ENCODE measurements around the gene FBXL7. TPM values are rescaled to one million over a fixed set of nuclear protein-coding genes. Genes with fewer than 3 reads are reported as not detected.

FBXL7 gene
- total RNA-seq, 1 donor from 2014 or later, result 13.3 TPM

DNA sequence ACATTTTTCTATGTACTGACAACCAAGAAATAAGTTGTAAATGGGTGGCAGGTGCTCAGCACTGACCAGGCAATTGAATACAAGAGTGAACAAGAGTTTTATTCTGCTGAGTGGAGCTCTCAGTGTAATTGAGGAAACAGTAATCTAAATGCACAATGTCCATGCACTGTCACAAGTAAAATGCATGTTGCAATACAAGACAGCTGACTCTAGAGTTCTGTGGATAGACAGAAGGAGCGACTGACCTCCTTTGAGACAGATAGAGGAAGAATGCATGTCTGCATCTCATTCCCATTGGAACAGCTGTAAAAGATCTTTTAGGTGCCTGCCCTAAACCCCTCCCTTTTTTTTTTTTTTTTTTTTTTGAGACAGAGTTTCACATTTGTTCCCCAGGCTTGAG lies 299.0 kb downstream of the FBXL7 start:
- ATAC-seq (no peak), DNase-seq (no peak)

DNA sequence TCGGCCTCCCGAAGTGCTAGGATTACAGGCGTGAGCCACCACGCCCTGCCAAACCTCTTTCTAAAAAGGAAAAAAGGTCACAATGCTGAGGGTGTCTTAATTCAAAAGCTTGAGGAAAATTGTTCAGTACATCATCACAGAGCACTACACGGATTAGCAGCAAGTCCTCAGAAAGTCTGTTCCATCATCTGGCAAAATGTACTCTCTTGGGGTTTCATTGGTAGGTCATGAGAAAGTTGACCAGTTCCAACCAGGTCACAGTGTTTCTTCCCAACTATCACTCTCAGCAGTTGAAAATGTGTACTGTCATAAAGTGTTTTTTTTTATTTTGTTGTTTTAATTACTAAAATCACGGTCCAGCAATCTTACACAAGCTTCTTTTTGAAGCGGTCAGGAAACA lies 299.6 kb downstream of the FBXL7 start:
- ATAC-seq, result no peak

More for the DNA sequence above, 299.0 kb downstream of the FBXL7 start:
- Histone ChIP-seq H3K27me3 (no peaks in the 10 kb centered on the region), H3K36me3 (no peaks in the 10 kb centered on the region), H3K4me3 (no peak overlapping the region), H3K27ac (no peak overlapping the region), H3K9me3 (no peaks in the 10 kb centered on the region), H3K4me1 (peaks cover 15% of the 10 kb centered on the region)
- intact Hi-C loops (cut with DNase I), result no loop called here
- no peak for TF ChIP-seq CTCF (IDR thresholded peaks at IDR 0.05)

DNA sequence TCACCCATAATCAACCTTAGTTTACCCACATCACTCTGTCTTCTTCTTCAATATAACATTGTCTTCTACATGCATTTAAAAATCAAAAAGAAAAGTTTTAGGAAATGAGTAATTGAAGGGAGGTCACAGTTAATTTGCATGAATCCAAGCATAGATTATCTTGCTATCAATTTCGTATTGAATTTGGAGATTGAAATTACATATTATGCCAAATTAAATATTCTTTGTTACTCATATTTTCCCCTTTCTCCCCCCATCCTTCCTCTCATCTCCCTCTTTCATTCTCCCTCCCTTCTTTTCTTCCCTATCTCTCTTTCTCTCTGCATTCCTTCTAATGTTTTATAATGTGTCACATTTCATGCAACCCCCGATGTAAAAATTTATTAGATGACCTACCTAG lies 303.3 kb downstream of the FBXL7 start:
- Histone ChIP-seq H3K4me3 (no peak overlapping the region), H3K9me3 (no peaks in the 10 kb centered on the region), H3K36me3 (no peaks in the 10 kb centered on the region), H3K4me1 (peaks cover 3% of the 10 kb centered on the region), H3K27ac (no peak overlapping the region), H3K27me3 (no peaks in the 10 kb centered on the region)
- no peak for ATAC-seq
- TF ChIP-seq CTCF (IDR thresholded peaks at IDR 0.05), result no peak
- intact Hi-C loops (cut with DNase I), result no loop called here
- DNase-seq, result no peak

More for the DNA sequence above, 299.6 kb downstream of the FBXL7 start:
- Histone ChIP-seq H3K4me3 (no peak overlapping the region), H3K27me3 (no peaks in the 10 kb centered on the region), H3K9me3 (no peaks in the 10 kb centered on the region), H3K36me3 (no peaks in the 10 kb centered on the region), H3K27ac (no peak overlapping the region), H3K4me1 (peaks cover 15% of the 10 kb centered on the region)
- DNase-seq, result no peak
- intact Hi-C loops (cut with DNase I), result no loop called here
- TF ChIP-seq CTCF (IDR thresholded peaks at IDR 0.05), result no peak

- ATAC-seq, result no peak
- intact Hi-C loops (cut with DNase I), result no loop called here
- Histone ChIP-seq H3K4me3 (no peak overlapping the region), H3K27ac (no peak overlapping the region), H3K27me3 (no peaks in the 10 kb centered on the region), H3K9me3 (no peaks in the 10 kb centered on the region), H3K4me1 (no peaks in the 10 kb centered on the region), H3K36me3 (no peaks in the 10 kb centered on the region)
- no peak for TF ChIP-seq CTCF (IDR thresholded peaks at IDR 0.05)
- no peak for DNase-seq
These were observed 306.6 kb downstream of the FBXL7 start for GRCh38 chr5:15806613-15807012.

- intact Hi-C loops (cut with DNase I), result no loop called here
- no peak for TF ChIP-seq CTCF (IDR thresholded peaks at IDR 0.05)
- no peaks in the 10 kb centered on the region for H3K9me3 ChIP-seq
- H3K4me3 ChIP-seq, result no peak overlapping the region
- H3K4me1 ChIP-seq, result no peaks in the 10 kb centered on the region
- no peaks in the 10 kb centered on the region for H3K27me3 ChIP-seq
- no peak for DNase-seq
- no peaks in the 10 kb centered on the region for H3K36me3 ChIP-seq
- H3K27ac ChIP-seq, result no peak overlapping the region
- peak; percentile 32 for ATAC-seq
These were observed 307.3 kb downstream of the FBXL7 start for GRCh38 chr5:15807248-15807647.

DNA sequence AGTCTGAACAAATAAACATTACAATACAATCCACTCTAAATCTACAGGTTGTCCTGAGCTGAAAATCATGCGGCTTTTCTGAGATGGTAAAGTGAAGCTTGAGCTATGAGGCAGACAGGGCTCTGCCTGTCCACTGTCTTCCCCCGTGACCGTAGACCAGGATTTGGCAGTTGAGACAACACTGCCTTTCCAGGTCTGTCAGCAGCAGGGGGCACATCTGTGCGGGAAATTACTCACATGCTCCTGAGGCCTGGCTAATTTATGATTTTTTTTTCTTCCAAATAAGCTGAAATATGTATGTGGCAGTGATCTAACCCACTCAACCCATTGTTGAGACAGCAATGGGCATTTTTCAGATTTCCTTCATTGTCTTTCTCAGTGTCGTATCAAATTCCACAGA lies 307.9 kb downstream of the FBXL7 start:
- H3K27ac ChIP-seq, result no peak overlapping the region
- no peaks in the 10 kb centered on the region for H3K4me1 ChIP-seq
- H3K36me3 ChIP-seq, result no peaks in the 10 kb centered on the region
- no peak for DNase-seq
- ATAC-seq, result no peak
- intact Hi-C loops (cut with DNase I), result no loop called here
- TF ChIP-seq CTCF (IDR thresholded peaks at IDR 0.05), result no peak
- no peaks in the 10 kb centered on the region for H3K27me3 ChIP-seq
- no peaks in the 10 kb centered on the region for H3K9me3 ChIP-seq
- H3K4me3 ChIP-seq, result no peak overlapping the region
